Measurements from ENCODE around the gene INTS1.

- TF ChIP-seq TAF1 (IDR thresholded peaks at IDR 0.05; ENCODE audit: borderline replicate concordance, low read depth, low read length) (no peak), POLR2A (IDR thresholded peaks at IDR 0.05; ENCODE audit: low read depth, low read length) (no peak)
Measured at GRCh38 chr7:1510780-1511154, 6.6 kb upstream of the INTS1 start.

Measured in GM12892 (cell line).